Effector CD8-positive, alpha-beta T cell (primary cell): ENCODE data around the gene SEMA5B.

Experiments
- DNase-seq: peaks from one replicate; lab custom pipeline; 2025; lab: John Stamatoyannopoulos, UW

The SEMA5B gene

DNA sequence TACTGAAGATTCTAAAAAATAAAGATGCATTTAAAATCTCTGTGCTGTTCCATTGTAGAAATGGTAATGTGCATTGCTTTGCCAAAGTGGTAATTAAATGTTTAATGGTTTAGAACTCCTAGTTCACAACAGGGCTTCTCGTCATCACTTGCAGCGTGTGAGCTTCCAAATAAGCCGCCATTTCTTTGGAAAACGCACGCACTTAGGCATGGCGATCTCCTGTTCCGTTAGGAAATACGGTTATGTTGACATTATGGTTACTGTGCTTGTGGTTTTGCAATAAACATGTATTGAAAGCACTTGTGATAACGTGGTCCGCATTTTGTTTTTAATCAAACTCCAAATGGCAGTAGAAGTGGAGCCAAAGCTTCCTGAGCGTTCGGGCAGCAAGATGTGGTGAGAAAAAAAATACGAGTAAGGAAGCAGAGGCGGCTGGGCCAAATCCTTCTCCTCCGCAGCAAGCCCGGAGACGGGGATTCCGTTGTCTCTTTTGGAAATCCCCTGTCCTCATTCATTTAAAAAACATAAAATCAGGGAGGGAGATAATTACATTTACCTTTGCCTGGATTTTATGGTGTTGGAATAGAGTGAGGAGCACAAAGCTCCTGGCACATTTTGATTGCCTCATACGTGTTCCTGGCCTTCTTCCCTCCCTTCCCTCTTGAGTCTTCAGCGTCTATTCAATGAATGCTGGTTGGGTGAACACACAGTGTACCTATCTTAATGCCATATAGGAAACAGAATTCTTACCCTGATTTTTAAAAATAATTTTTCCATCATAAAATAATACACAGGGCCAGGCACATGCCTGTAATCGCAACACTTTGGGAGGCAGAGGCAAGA lies 135.2 kb downstream of the SEMA5B start:
- DNase-seq = no peak

DNA sequence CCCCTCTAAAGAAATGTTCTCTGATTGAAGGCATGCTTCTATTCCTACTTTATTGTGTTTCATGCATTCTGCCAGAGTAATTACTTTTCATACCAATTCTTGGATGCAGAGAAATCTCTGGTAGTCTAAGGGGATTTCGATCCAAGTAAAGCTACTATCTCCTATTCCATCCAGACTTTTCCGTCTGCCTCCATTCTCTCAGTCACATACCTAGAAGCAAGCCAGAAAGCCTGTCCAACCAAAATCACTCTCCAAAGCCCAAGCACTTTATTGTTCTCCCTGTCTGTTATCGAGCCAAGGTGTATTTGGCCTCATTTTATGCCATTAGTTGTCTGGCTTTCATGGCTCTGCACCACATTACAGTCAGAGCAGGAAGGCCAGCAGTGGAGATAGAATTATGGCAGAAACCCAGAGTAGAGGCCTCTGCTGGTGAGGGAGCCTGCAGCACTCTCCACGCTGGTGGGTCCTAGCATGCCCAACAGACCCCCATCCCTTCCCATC lies 136.8 kb downstream of the SEMA5B start:
- DNase-seq = no peak

DNA sequence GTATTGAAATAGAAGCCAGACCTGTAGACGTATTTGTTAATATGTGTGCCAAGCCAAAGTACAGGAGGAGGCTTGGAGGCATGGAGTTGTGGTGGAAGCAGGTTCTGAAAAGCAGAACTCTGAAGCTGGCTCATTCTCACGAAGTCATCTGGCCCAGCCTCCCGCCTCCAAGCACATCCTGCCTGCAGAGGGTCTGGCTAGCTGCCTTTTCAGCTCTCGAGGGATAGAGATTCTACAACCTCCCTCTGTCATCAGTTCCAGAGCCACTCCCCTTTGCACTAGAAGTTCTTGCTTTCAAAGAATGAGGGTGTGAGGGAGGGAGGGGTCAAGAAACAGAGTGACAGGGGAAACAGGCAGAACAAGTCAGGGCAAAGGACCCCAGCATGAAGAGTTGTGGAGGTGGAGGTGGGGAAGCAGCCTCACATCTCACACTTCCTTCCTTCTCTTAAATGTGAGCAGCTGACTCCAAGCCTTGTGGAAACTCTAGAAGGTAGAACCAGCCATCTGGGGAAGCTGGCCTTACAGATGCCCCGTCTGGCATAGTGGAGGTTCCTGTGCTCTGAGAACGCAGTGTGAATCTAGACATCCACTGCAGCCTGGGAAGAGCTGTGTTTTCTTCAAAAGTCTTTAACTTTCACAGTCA lies 137.4 kb downstream of the SEMA5B start:
- no peak for DNase-seq

DNA sequence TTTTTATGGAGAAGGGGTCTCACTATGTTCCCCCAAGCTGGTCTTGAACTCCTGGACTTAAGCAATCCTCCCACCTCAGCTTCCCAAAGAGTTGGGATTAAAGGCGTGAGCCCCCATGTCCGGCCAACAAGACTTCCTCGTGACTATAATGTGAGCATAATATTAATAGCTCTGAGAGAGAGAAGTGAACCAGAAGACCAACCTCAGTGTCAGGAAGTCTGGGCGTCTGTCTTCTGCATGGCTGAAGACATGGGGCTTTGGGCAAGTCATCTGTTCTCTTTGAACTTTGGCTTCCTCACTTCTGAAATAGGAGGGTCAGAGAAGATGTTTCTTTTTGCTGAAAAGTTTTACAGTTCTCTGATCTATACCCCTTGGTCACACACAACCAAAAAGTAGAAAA lies 140.6 kb downstream of the SEMA5B start:
- DNase-seq = no peak

DNA sequence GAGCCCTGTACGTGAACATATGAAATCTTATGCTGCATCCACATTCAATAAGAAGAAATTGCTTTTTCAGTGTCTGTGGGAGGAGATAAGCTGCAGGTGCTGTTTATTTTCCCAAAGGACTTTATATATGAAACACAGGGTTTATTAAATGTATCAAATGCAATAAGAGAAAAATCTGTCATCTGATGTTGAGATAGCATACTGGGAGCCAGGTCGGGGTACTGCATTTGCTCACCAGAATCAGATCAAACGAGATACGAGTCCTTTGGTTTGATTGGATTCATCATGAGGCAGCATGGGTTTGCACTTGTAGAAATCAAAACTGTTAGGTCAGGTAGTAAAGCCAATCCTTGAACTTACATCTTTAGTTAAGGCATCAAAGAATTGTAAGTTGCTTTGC lies 141.3 kb downstream of the SEMA5B start:
- no peak for DNase-seq

DNA sequence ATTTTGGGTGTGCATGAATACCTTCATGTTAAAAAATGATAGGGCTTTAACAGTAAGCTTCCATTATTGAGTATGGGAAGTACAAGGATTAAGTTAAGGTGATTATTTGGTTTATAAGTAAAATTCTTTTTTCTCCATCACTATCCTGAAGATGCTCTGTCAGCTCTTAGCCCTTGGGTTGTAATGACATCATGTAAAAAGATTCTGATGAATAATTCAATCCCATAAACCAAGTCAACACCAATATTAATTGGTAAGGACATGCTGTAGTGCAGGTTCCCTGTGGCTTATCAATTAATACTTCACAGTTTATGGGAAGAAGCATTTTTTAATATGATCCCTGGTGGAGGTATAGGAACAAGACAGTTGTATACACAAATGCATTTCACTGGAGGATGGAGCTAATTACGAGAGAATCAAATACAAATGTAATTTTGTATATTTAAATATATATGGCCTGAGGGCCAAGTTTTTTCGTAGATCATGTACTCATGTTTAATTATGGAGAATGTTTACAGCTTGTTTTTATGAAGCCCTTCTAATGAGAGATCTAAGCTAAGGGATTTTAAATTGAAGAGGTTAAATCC lies 145.1 kb downstream of the SEMA5B start:
- no peak for DNase-seq

DNA sequence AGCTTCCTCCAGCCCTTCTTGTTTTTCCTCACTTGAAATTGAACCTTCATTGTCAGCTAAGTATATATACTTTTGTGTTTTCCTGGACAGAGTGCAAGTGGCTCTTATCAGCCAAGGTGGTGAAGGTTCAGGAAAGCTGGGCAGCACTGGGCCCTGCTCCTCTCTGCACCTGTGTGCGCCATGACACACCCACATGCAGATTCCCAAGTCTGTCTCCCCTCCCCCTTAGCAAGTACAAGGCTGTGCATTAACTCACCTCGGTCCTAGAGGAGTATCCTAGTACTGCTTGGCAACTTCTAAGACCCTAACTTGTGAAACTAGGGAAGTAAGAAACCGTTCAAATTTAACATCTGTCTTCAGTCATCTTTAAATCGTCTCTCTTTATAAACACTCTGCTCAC lies 146.9 kb downstream of the SEMA5B start:
- no peak for DNase-seq

DNA sequence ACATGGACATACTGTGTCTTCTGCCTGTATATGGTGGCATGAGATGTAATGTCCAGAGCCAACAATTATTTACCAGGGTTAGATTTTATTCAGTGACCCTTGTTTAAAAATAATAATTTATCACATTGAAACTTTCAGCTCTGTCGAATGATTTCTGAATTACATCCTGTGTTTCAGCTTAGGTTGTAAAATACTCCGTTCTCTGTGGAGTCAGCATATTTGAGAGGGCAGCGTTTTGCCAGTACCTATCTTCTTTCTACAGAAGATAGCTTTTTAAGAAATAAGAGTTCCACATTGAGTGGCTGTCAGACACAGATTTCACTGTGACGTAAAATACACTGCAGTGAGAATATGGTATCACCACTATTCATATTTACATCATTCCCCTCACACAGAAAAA lies 147.4 kb downstream of the SEMA5B start:
- DNase-seq = no peak

DNA sequence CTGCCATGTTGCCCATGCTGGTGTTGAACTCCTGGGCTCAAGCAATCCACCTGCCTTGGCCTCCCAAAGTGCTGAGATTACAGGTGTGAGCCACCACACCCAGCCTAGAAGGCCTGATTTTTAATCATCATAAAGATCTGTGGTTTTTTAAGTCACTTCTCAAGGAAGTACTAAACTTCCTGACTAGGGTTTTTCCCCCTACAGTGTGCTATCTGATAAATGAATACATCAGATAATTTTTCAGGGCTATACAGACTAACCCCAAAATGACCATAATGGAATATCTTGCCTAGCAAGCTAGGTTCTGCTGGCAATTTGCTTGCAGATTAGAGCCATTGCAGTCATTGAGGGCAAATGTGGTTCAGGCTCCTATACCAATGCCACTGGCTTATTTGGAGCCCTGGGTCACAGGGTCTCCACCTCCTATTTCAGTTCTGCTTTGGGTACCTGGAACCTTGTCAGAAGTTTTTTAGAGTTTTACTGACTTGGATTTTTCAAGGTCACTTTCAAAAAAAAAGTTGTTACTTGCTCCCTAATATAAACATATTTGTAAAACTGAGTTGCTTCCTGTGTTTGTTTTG lies 151.9 kb downstream of the SEMA5B start:
- no peak for DNase-seq

DNA sequence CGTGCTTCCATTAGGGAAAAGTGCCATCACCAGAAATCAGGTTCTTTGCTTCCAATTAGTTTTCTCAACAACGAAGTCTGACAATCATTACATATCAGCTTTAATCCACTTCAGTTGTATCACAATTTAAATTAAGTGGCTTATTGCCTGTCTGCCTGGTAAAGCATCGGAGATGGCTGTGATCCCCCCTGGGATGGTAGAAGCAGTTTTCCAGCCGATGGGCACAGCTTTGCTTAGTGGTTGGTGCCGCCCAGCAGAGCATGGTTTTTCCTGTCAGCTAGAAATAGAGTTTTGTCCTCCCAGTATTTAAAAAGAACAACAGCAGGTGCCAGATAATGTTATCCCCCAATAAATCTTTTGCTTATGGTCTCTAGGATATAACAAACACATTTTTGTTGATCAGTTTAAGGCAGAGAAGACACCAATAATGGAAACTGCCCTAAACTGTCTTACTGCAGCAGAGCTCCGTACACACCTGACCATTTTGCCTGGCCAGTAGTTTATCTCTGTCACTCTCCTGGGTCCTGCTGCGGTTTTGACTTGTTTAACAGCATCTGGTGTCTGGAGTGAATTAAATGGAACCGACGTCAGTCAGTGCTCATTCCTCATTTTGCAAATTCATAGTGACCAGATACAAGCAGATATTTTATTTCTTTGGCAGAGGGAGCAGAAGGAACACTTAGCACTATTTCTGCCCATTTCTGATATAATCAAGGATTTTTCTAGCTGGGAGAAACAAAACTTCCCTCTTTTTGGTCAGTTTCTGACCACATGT lies 153.6 kb downstream of the SEMA5B start:
- DNase-seq = no peak

DNA sequence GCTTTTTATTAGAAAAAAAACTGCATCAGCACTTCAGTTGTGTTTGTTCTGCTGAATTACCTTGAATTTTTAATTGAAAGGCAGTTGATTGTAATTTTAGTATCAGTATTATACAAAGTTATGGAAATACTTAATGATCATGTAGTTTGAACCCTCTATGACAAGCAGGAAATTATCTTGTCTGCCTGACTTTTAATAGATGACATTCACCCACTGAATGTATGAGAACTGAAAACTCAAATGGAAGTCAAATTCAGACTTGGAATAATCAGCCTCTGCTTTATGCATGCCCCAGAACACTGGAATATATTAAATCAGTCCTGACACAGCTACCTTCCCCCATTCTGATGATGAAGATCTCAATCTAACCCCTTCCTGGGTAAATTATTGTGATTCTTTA lies 159.2 kb downstream of the SEMA5B start:
- DNase-seq = no peak

DNA sequence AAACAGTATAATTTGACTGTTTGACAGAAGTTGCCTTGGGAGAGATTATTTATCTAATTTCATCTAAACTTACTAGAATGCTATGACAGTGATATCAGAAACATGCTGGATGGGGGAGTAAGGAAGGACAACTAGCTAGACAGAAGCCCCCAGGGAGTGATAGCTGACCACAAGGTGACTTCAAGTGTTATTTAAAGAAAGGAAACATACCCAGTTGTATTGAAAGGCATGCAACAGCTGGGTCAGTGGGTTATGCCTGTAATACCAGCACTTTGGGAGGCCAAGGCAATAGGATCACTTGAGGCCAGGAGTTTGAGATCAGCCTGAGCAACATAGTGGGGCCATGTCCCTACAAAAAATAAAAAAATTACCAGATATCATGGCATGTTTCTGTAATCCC lies 163.1 kb downstream of the SEMA5B start:
- no peak for DNase-seq

DNA sequence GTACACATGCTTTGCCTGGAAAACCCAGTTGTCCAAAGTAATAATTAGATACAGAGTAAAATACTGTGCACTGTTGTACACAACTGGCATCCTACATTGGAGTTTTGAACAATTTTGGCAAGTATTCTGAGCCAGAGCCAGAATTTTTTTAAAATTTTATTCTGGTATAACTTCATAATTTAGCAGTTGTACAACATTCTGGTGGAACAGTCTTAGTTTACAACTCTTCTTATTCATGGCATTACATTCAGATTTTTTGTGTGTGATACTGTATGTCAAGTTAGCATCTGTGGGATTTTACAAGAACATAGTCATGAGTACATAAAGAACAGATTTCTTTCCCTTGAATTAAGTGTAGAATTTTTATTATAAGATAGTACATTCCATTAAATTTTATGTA lies 165.2 kb downstream of the SEMA5B start:
- no peak for DNase-seq
